Calu3 (cell line): Measurements from ENCODE around the gene ARHGEF11. TPM values are rescaled to one million over a fixed set of nuclear protein-coding genes. Genes with fewer than 3 reads are reported as not detected.

Experiments
- BruUV-seq: library from RNA; stranded (reverse); fragments of 400-500 nt; replicated peaks from 2 replicates; lab custom pipeline; 2021; lab: Mats Ljungman, UMichigan
- CTCF ChIA-PET: fragments of 300-600 bp; sonication (Branson Sonifier 250); formaldehyde crosslinking; loops from one replicate; lab custom pipeline; 2022; ENCODE audit warnings: antibody characterized with exemption; lab: Charles Lee
- DNase-seq: peaks from one replicate; pipeline ENCODE4 v3.0.0; 2022
- H3K27ac Mint-ChIP-seq: one replicate; pipeline ENCODE4 v1.8.0; 2022; ENCODE audit warnings: mixed read lengths; ENCODE audit not compliant: unreplicated experiment
- H3K27me3 Mint-ChIP-seq: one replicate; pipeline ENCODE4 v1.8.0; 2022; ENCODE audit warnings: mixed read lengths; ENCODE audit not compliant: unreplicated experiment
- H3K36me3 Mint-ChIP-seq: one replicate; pipeline ENCODE4 v1.8.0; 2022; ENCODE audit warnings: mild to moderate bottlenecking, moderate library complexity, mixed read lengths; ENCODE audit not compliant: insufficient read depth, unreplicated experiment
- H3K4me1 Mint-ChIP-seq: one replicate; pipeline ENCODE4 v1.8.0; 2022; ENCODE audit warnings: mild to moderate bottlenecking, low read depth, mixed read lengths; ENCODE audit not compliant: unreplicated experiment
- H3K4me3 Mint-ChIP-seq: one replicate; pipeline ENCODE4 v1.8.0; 2022; ENCODE audit warnings: mild to moderate bottlenecking, low read depth, moderate library complexity, mixed read lengths; ENCODE audit not compliant: unreplicated experiment
- H3K9me3 Mint-ChIP-seq: one replicate; pipeline ENCODE4 v1.8.0; 2022; ENCODE audit warnings: low read depth, mixed read lengths; ENCODE audit not compliant: unreplicated experiment
- CTCF ChIP-seq: fragments of 200-600 bp; IDR thresholded peaks from one replicate; pipeline ENCODE4 v1.8.0; 2022; ENCODE audit warnings: antibody characterized with exemption; ENCODE audit not compliant: unreplicated experiment
- intact Hi-C: fragments of 100-400 bp; cut with micrococcal nuclease; formaldehyde crosslinking; loops from one replicate; pipeline ENCODE4 v1.10.0; 2022; ENCODE audit not compliant: unreplicated experiment
- total RNA-seq: library from RNA; stranded (reverse); gene quantifications from 2 replicates; pipeline ENCODE4 v1.2.3, GENCODE V29; 2022

Gene ARHGEF11
- total RNA-seq, 1 experiment from 2014 or later = 44.1 TPM

GRCh38 chr1:157033357-157033876 is 12.1 kb downstream of the ARHGEF11 start:
- no peaks in the 10 kb centered on the region for H3K9me3 Mint-ChIP-seq
- peaks cover 25% of the 10 kb centered on the region for H3K4me1 Mint-ChIP-seq
- no peak for TF ChIP-seq CTCF
- H3K27me3 Mint-ChIP-seq = no peaks in the 10 kb centered on the region
- H3K27ac Mint-ChIP-seq = no peak overlapping the region
- DNase-seq = no peak
- H3K36me3 Mint-ChIP-seq = no peaks in the 10 kb centered on the region
- BruUV-seq = no TSS peak
- no peak overlapping the region for H3K4me3 Mint-ChIP-seq
- CTCF ChIA-PET = no interaction called here
- intact Hi-C loops = no loop called here

- no peaks in the 10 kb centered on the region for H3K36me3 Mint-ChIP-seq
- no peaks in the 10 kb centered on the region for H3K9me3 Mint-ChIP-seq
- no TSS peak for BruUV-seq
- no peak overlapping the region for H3K4me3 Mint-ChIP-seq
- peaks cover 20% of the 10 kb centered on the region for H3K4me1 Mint-ChIP-seq
- intact Hi-C loops = no loop called here
- H3K27ac Mint-ChIP-seq = no peak overlapping the region
- DNase-seq = no peak
- no peaks in the 10 kb centered on the region for H3K27me3 Mint-ChIP-seq
- CTCF ChIA-PET = no interaction called here
- TF ChIP-seq CTCF = no peak
These were observed 13.2 kb downstream of the ARHGEF11 start for GRCh38 chr1:157032303-157032702.

- no peak for DNase-seq
- CTCF ChIA-PET = no interaction called here
- TF ChIP-seq CTCF = no peak
- H3K4me1 Mint-ChIP-seq = peaks cover 17% of the 10 kb centered on the region
- BruUV-seq = no TSS peak
- intact Hi-C loops = no loop called here
- H3K36me3 Mint-ChIP-seq = no peaks in the 10 kb centered on the region
- no peak overlapping the region for H3K4me3 Mint-ChIP-seq
- H3K27me3 Mint-ChIP-seq = no peaks in the 10 kb centered on the region
- H3K9me3 Mint-ChIP-seq = no peaks in the 10 kb centered on the region
- H3K27ac Mint-ChIP-seq = no peak overlapping the region
These were observed 14.8 kb downstream of the ARHGEF11 start for GRCh38 chr1:157030728-157031127.

GRCh38 chr1:157028674-157029073 is 16.9 kb downstream of the ARHGEF11 start:
- no peak for TF ChIP-seq CTCF
- Mint-ChIP-seq H3K4me1 (peaks cover 16% of the 10 kb centered on the region), H3K27ac (no peak overlapping the region), H3K36me3 (no peaks in the 10 kb centered on the region), H3K9me3 (no peaks in the 10 kb centered on the region), H3K27me3 (no peaks in the 10 kb centered on the region), H3K4me3 (no peak overlapping the region)
- CTCF ChIA-PET = interaction anchor here (1.0 kb wide), 1 partner anchor 23 kb away, joined by 3 read pairs; no protein-coding TSS in a partner anchor
- no peak for DNase-seq
- no TSS peak for BruUV-seq
- intact Hi-C loops = no loop called here
